Skeletal muscle satellite cell (primary cell): ENCODE results near the gene XAGE3.

Source experiments
- H3K27me3 ChIP-seq: 2 replicates; pipeline ENCODE4 v1.7.0; 2013; ENCODE audit warnings: low read length; ENCODE audit not compliant: control insufficient read depth, insufficient read depth
- H3K36me3 ChIP-seq: 2 replicates; pipeline ENCODE4 v1.7.0; 2013; ENCODE audit warnings: mild to moderate bottlenecking, control low read depth, low read length; ENCODE audit not compliant: insufficient read depth
- H3K4me1 ChIP-seq: 2 replicates; pipeline ENCODE4 v1.7.0; 2013; ENCODE audit warnings: low read length; ENCODE audit not compliant: control insufficient read depth, insufficient read depth
- H3K4me2 ChIP-seq: 2 replicates; pipeline ENCODE4 v1.7.0; 2013; ENCODE audit warnings: mild to moderate bottlenecking, low read length
- H3K4me3 ChIP-seq: 2 replicates; pipeline ENCODE4 v1.7.0; 2013; ENCODE audit warnings: low read length
- H3K9ac ChIP-seq: 2 replicates; pipeline ENCODE4 v1.7.0; 2013; ENCODE audit warnings: mild to moderate bottlenecking, low read depth, low read length, moderate library complexity
- H3K9me3 ChIP-seq: replicated peaks from 2 replicates; pipeline ENCODE4 v1.7.0; 2013; ENCODE audit warnings: mild to moderate bottlenecking, control low read depth, low read length

XAGE3 gene

DNA sequence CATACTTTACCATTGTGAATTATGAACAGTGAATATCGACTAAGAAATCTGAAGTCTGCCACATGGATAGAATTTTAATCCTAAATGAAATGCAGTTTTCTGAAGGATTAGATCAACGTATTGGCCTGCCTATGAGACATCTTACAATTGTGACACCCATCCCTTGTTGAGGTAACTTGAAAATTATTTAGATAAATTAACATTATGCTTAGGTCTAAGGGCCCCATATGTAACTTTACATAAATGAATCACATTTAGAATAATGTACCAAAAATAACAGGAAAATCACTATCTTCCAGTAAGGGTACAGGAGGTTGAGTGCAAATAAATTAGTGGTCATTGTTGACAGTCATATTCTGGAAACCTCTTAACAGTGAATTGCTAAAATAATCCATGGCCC lies 43.3 kb downstream of the XAGE3 start:
- Histone ChIP-seq H3K4me3 (no peak overlapping the region), H3K36me3 (no peaks in the 10 kb centered on the region), H3K4me2 (no peak overlapping the region), H3K9me3 (no peaks in the 10 kb centered on the region), H3K4me1 (no peaks in the 10 kb centered on the region), H3K27me3 (peaks cover 3% of the 10 kb centered on the region), H3K9ac (no peak overlapping the region)

DNA sequence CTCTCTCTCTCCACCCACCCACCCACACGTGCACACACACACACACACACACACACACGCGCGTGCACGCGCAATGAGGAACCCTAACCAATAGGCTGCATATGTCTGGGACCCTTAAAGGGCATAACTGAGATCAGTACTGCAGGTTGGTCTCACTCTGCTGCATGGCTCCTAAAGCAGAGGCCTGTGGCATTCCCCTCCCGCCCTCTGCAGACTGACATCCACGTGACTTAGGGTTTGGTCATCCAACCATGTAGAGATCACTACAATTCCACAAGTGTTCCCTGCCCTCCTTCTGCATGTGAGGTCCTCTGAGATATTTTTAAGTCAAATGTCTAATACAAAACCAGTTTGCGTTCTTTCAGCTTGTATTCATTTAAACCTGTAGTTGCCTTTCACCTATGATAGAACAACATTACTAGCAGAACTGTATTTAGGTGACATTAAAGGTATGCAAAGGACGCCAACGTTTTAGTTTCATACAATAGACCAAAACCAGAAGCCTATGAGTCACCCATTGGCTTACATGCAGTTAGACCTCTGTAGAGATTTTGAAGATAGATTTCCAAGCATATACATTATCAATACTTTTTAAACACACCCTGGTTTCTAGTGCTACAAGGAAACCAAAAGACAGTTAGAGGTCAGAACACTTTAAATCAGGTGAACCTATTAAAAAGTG lies 46.7 kb downstream of the XAGE3 start:
- Histone ChIP-seq H3K36me3 (no peaks in the 10 kb centered on the region), H3K27me3 (peaks cover 28% of the 10 kb centered on the region), H3K4me3 (no peak overlapping the region), H3K4me1 (no peaks in the 10 kb centered on the region), H3K4me2 (no peak overlapping the region), H3K9me3 (no peaks in the 10 kb centered on the region), H3K9ac (no peak overlapping the region)

DNA sequence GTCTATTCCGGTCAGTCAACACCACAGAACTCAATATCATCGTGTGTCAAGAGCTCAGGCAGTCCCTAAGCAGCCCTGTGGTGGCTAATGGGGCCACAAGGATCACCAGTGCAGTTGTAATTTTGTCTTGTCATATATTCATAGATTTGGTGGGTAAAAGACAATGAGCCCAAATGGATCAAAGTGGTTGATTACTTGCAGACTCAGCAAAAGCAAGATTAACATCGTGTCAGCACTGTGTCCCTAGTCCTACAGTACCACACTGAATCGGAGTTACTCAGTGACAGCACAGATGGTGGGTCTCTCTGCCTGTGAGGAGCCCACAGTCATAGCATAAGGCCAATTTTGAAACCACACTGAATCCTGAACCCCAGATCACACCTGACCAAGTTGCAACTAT lies 48.1 kb downstream of the XAGE3 start:
- Histone ChIP-seq H3K9me3 (no peaks in the 10 kb centered on the region), H3K4me3 (no peak overlapping the region), H3K4me1 (no peaks in the 10 kb centered on the region), H3K36me3 (no peaks in the 10 kb centered on the region), H3K27me3 (peaks cover 26% of the 10 kb centered on the region), H3K9ac (no peak overlapping the region), H3K4me2 (no peak overlapping the region)
